ACC112 (cell line): ENCODE results near the gene GIPC3.
"Not testable (repeated sequence)": the region's sequence is repeated elsewhere in the genome, so short reads cannot be mapped to it uniquely, and the experiment has no call there.

Experiments used
- H2AFZ ChIP-seq: fragments of 200-600 bp; sonication (generic); one replicate; pipeline ENCODE4 v1.6.0; 2017; ENCODE audit warnings: antibody characterized with exemption, low read length; ENCODE audit not compliant: unreplicated experiment
- H3K27ac ChIP-seq: fragments of 200-600 bp; sonication (generic); 2 replicates; pipeline ENCODE4 v1.5.1; 2014; ENCODE audit warnings: low read depth, mild to moderate bottlenecking, antibody characterized with exemption, low read length, moderate library complexity
- H3K27me3 ChIP-seq: fragments of 200-600 bp; sonication (generic); 2 replicates; pipeline ENCODE4 v1.6.1; 2014; ENCODE audit warnings: mild to moderate bottlenecking, antibody characterized with exemption, low read length, moderate library complexity, mixed read lengths; ENCODE audit not compliant: insufficient read depth
- H3K36me3 ChIP-seq: fragments of 200-600 bp; sonication (generic); 2 replicates; pipeline ENCODE4 v1.6.1; 2016; ENCODE audit warnings: mild to moderate bottlenecking, antibody characterized with exemption, low read length, moderate library complexity, mixed read lengths; ENCODE audit not compliant: insufficient read depth
- H3K4me1 ChIP-seq: fragments of 200-600 bp; sonication (generic); one replicate; pipeline ENCODE4 v1.6.1; 2016; ENCODE audit warnings: low read length, mixed read lengths; ENCODE audit not compliant: insufficient read depth, unreplicated experiment, control insufficient read depth
- H3K4me3 ChIP-seq: fragments of 200-600 bp; sonication (generic); 2 replicates; pipeline ENCODE4 v1.5.1; 2014; ENCODE audit warnings: mild to moderate bottlenecking, low read depth, low read length
- H3K79me2 ChIP-seq: fragments of 200-600 bp; sonication (generic); one replicate; pipeline ENCODE4 v1.6.0; 2016; ENCODE audit warnings: low read length; ENCODE audit not compliant: control insufficient read depth, unreplicated experiment, insufficient read depth

GIPC3 gene

DNA sequence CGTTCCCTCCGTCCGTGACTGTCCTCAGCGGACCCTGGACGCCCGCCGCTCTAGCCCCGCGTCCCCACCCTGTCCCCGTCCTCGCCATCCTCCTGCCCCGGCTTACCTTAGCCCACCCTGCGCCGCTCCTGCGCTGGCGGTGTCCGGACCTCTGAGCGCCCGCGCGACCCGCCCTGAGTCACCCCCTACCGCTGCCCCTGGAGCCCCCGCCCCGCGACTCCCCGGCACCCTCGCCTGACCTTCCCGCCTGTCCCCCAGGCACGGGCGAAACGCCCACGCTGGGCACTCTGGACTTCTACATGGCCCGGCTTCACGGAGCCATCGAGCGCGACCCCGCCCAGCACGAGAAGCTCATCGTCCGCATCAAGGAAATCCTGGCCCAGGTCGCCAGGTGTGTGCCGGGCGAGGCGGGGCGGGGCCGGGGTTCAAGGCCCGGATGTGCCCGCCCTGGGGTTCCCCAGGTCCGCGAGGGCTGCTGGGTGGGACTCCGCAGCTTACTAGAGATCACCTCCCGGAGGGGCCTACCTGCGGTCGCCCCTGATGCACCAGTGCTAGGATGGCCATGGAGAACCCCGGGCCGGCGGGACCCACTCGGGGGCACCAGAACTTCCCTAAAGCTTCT, 7.4 kb upstream of the GIPC3 start:
- Histone ChIP-seq H3K27ac (no peak overlapping the region), H3K79me2 (no peaks in the 10 kb centered on the region), H3K4me1 (peaks cover 10% of the 10 kb centered on the region), H2AFZ (no peak overlapping the region), H3K4me3 (no peak overlapping the region), H3K36me3 (no peaks in the 10 kb centered on the region; the same call in 1 of the 2 replicates), H3K27me3 (no peaks in the 10 kb centered on the region)

DNA sequence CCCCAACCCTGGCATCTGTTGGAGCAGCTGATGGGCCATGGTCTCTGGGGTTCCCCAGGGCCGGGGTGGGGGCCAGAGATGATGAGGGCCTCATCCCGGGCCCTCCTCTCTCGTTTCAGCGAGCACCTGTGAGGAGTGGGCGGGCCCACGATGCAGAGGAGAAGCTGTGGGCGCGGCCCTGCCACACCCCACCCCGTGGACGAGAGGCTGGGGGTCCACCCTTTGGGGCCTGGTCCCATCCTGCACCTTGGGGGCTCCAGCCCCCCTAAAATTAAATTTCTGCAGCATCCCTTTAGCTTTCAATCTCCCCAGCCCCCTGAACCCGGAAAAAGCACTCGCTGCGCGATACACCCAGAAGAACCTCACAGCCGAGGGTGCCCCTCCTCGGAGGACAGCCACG, 6.9 kb upstream of the GIPC3 start:
- Histone ChIP-seq H3K27me3 (no peaks in the 10 kb centered on the region), H3K79me2 (no peaks in the 10 kb centered on the region), H3K4me3 (no peak overlapping the region), H3K4me1 (peaks cover 10% of the 10 kb centered on the region), H3K27ac (no peak overlapping the region), H2AFZ (no peak overlapping the region), H3K36me3 (no peaks in the 10 kb centered on the region; the same call in 1 of the 2 replicates)

DNA sequence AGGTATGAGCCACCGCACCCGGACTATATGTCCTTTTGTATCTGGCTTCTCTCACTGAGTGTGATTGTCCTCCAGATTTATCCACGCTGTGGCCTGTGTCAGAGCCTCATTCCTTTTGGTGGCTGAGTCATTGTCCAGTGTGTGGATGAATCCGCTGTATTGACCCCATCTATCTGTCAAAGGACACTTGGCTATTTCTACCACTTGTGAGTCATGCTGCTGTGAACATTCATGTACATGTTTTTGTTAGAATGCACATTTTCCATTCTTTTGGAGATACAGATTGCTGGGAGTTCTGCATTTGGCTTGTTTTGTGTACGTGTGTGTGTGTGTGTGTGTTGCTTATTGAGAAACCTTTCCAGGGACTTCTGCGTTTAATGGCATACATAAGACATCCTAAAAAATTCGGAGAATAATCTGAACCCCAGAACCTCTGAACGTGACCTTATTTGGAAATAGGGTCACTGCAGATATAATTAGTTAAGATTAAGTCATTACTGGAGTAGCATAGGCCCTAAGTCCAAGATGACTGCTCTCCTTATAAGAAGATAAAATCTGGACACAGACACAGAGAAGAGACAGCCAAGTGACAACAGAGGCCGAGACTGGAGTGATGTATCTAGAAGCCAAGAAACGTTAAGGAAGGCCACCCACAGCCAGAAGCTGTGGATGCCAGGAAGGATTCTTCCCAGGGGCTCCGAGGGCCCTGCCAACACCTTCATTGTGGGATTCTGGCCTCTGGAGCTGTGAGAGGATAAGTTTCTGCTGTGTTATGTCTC, 4.9 kb upstream of the GIPC3 start:
- H3K36me3 ChIP-seq, result no peaks in the 10 kb centered on the region
- H3K27ac ChIP-seq, result peak overlapping the region; percentile 75
- H3K4me3 ChIP-seq, result no peak overlapping the region
- H2AFZ ChIP-seq, result no peak overlapping the region
- H3K27me3 ChIP-seq, result peaks cover 3% of the 10 kb centered on the region; the same call in 1 of the 2 replicates
- no peaks in the 10 kb centered on the region for H3K79me2 ChIP-seq
- peaks cover 10% of the 10 kb centered on the region for H3K4me1 ChIP-seq

DNA sequence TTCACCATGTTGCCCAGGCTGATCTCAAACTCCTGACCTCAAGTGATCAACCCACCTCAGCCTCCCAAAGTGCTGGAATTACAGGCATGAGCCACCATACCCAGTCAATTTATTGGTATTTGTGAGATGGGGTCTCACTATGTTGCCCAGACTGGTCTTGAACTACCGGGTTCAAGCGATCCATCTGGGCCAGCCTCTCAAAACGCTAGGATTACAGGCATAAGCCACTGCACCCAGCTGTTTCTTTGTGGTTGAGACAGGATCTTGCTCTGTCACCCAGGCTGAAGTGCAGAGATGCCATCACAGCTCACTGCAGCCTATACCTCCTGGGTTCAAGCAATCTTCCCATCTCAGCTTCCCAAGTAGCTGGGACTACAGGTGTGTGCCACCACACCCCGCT, 3.5 kb upstream of the GIPC3 start:
- H3K27ac ChIP-seq, H3K4me3 ChIP-seq, H3K4me1 ChIP-seq, H2AFZ ChIP-seq, H3K79me2 ChIP-seq, H3K36me3 ChIP-seq: not testable (repeated sequence)
- peaks cover 10% of the 10 kb centered on the region; the same call in 1 of the 2 replicates for H3K27me3 ChIP-seq

DNA sequence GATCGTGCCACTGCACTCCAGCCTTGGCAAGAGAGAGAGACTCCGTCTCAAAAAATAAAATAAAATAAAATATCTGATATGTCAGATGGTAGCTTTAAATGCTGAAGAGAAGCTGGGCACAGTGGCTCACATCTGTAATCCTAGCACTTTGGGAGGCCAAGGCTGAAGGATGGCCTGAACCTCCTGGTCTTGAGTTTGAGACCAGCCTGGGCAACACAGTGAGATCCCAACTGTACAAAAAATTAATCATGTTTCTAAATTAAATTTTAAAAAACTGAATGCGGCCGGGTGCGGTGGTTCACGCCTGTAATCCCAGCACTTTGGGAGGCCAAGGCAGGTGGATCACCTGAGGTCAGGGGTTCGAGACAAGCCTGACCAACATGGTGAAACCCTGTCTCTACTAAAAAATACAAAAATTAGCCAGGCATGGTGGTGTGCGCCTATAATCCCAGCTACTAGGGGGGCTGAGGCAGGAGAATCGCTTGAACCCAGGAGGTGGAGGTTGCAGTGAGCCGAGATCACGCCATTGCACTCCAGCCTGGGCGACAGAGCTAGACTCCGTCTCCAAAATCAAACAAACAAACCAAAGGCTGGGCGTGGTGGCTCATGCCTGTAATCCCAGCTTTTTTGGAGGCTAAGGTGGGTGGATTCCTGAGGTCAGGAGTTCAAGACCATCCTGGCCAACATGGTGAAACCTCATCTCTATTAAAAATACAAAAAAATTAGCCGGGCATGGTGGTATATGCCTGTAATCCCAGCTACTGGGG, 1.1 kb upstream of the GIPC3 start:
- not testable (repeated sequence) for H3K79me2 ChIP-seq, H3K27ac ChIP-seq, H3K4me3 ChIP-seq, H3K4me1 ChIP-seq, H3K36me3 ChIP-seq, H2AFZ ChIP-seq
- peaks cover 10% of the 10 kb centered on the region; the same call in 1 of the 2 replicates for H3K27me3 ChIP-seq

DNA sequence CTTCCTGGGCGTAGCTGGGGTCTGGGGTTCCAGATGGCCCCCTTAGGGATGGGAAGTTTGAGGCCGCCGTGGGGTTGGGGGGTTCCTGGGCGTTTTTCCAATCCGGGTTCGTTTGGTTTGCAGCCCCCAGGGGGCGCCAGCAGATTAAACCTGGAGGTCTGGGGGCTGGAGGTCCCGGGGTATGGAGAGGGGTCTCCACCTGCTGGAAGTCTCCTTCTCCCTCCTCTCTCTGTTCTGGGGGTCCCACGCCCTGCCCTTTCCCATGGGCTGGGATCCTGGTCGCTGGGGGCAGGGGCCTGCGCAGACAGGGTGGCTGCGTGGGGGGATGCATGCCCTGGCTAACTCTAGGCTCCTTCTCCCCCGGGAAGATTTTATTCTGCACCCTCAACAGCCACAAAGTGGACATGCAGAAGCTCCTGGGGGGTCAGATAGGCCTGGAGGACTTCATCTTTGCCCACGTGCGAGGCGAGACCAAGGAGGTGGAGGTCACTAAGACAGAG, 899 bp downstream of the GIPC3 start:
- Histone ChIP-seq H2AFZ (no peak overlapping the region), H3K79me2 (no peaks in the 10 kb centered on the region), H3K4me3 (peak overlapping the region; percentile 37; the same call in 1 of the 2 replicates), H3K36me3 (no peaks in the 10 kb centered on the region), H3K4me1 (no peaks in the 10 kb centered on the region), H3K27me3 (peaks cover 10% of the 10 kb centered on the region; the same call in 1 of the 2 replicates), H3K27ac (no peak overlapping the region)

DNA sequence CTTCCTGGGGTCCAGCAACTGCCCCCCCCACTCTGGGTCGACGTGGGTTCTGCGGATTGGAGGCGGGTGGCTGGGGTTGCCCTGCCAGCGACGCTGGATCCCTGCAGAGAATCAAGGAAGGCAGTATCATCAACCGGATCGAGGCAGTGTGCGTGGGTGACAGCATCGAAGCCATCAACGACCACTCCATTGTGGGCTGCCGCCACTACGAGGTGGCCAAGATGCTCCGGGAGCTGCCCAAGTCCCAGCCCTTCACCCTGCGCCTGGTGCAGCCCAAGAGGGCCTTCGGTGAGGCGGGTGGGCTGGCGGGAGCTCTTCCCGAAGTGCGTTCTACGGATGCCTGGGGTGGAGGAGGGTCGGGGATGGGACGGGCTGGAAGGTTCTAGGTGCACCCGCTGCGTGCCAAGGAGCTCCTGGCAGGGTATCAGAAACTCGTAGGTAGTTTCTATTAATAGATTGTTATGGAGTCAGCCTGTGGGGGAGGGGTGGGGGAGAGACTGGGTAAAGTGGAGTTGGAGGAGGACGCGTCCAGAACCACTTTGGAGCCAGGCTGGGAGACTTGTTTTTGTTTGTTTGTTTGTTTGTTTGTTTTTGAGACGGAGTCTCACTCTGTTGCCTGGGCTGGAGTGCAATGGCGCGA, 1.5 kb downstream of the GIPC3 start:
- H3K27ac ChIP-seq, result no peak overlapping the region
- no peaks in the 10 kb centered on the region for H3K36me3 ChIP-seq
- no peaks in the 10 kb centered on the region for H3K4me1 ChIP-seq
- H3K4me3 ChIP-seq, result no peak overlapping the region
- H3K79me2 ChIP-seq, result no peaks in the 10 kb centered on the region
- H2AFZ ChIP-seq, result no peak overlapping the region
- H3K27me3 ChIP-seq, result peaks cover 10% of the 10 kb centered on the region; the same call in 1 of the 2 replicates

DNA sequence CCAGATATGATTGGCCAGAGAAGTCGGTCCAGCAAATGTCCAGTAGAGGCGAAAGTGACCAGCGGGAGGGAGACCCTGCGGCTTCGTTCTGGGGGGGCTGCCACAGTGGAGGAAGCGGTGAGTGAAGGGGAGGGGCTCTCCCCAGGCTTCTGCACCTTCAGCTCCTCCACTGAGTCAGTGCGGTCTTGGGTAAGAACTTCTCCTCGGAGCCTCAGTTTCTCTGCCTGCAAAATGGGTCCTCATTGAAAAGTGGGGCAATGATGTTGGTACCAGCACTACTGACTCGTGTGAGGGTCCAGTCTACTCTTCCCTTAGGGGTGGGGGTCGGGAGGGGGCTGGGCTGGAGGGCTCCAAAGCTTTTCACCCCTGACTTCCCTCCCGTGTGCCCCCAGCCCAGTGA, 4.2 kb downstream of the GIPC3 start:
- Histone ChIP-seq H3K27ac (no peak overlapping the region), H3K27me3 (peaks cover 10% of the 10 kb centered on the region; the same call in 1 of the 2 replicates), H3K79me2 (no peaks in the 10 kb centered on the region), H3K4me1 (no peaks in the 10 kb centered on the region), H3K4me3 (no peak overlapping the region), H2AFZ (no peak overlapping the region), H3K36me3 (no peaks in the 10 kb centered on the region)

DNA sequence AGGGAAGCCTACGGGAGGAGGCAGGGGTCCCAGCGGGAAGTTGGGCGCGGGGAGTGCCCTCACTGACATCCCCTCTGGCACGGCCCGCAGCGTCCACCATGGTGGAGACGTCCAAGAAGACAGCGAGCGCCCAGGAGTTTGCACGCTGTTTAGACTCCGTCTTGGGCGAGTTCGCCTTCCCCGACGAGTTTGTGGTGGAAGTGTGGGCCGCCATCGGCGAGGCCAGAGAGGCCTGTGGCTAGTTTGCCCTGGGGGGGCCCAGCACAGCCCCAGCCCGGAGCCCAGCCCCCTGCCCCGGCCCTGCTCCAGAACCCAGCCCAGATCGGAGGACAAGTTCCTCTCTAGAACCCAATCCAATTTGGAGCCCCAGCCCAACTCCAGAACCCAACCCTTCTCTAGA, 4.7 kb downstream of the GIPC3 start:
- Histone ChIP-seq H3K79me2 (no peaks in the 10 kb centered on the region), H2AFZ (no peak overlapping the region), H3K27ac (no peak overlapping the region), H3K4me1 (no peaks in the 10 kb centered on the region), H3K4me3 (no peak overlapping the region), H3K36me3 (no peaks in the 10 kb centered on the region), H3K27me3 (peaks cover 10% of the 10 kb centered on the region; the same call in 1 of the 2 replicates)

DNA sequence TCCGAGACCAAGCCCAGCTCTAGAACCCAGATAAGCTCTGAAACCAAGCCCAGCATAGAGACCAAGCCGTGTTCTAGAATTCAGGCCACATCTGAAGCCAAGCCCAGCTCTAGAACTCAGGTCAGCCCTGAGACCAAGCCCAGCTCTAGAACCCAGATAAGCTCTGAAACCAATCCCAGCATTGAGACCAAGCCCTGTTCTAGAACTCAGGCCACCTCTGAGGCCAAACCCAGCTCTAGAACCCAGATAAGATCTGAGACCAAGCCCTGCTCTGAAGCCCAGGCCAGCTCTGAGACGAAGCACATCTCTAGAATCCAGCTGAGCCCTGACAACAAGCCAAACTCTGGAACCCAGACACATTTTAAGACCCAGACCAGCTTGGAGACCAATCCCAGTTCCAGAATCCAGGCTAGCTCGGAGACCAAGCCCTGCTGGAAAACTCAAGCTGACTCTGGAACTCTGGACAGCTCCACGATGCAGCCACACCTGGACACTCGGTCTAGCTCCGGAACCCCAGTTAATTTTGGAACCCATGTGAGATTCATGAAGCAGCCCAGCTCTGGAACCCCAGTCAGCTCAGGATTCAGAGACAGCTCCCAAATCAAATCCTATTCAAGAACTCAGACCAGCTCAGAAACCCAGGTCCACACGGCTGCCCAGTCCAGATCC, 5.8 kb downstream of the GIPC3 start:
- peaks cover 2% of the 10 kb centered on the region; the same call in 1 of the 2 replicates for H3K27me3 ChIP-seq
- no peak overlapping the region for H3K27ac ChIP-seq
- H3K79me2 ChIP-seq, result no peaks in the 10 kb centered on the region
- H3K4me1 ChIP-seq, result no peaks in the 10 kb centered on the region
- no peak overlapping the region for H2AFZ ChIP-seq
- no peak overlapping the region for H3K4me3 ChIP-seq
- H3K36me3 ChIP-seq, result no peaks in the 10 kb centered on the region
